Peyer's patch (tissue), 4 donors: Measurements from ENCODE around the gene GUSB.

Source experiments
- POLR2A ChIP-seq, 2 donors: fragments of 450-650 bp; IDR thresholded peaks; one replicate each; pipeline ENCODE4 v1.5.1; 2017; ENCODE audit warnings: antibody characterized with exemption in 2 of 2, mild to moderate bottlenecking in 2 of 2, moderate library complexity in 2 of 2
- TF ChIP-seq, protein P1 (sequence below), 6 experiments: fragments of 450-650 bp in 4 of 6; fragments of 200-600 bp in 2 of 6; sonication (generic) in 1 of 6; IDR thresholded peaks; one replicate each; pipeline ENCODE4 v1.5.1; 2017 to 2019; ENCODE audit warnings: antibody characterized with exemption in 6 of 6, mild to moderate bottlenecking in 3 of 6, moderate library complexity in 1 of 6

DNA sequence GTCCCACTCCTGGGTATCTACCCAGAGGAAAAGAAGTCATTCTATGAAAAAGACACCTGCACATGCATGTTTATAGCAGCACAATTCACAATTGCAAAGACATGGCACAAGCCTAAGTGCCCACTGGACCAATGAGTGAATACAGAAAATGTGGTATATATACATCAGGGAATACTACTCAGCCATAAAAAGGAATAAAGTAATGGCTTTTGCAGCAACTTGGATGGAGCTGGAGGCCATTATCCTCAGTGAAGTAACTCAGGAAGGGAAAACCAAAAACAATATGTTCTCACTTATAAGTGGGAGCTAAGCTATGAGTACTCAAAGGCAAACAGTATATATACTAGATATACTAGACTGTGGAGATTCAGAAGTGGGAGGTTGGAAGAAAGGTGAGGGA lies 55.4 kb downstream of the GUSB start:
- TF ChIP-seq, protein P1, sequence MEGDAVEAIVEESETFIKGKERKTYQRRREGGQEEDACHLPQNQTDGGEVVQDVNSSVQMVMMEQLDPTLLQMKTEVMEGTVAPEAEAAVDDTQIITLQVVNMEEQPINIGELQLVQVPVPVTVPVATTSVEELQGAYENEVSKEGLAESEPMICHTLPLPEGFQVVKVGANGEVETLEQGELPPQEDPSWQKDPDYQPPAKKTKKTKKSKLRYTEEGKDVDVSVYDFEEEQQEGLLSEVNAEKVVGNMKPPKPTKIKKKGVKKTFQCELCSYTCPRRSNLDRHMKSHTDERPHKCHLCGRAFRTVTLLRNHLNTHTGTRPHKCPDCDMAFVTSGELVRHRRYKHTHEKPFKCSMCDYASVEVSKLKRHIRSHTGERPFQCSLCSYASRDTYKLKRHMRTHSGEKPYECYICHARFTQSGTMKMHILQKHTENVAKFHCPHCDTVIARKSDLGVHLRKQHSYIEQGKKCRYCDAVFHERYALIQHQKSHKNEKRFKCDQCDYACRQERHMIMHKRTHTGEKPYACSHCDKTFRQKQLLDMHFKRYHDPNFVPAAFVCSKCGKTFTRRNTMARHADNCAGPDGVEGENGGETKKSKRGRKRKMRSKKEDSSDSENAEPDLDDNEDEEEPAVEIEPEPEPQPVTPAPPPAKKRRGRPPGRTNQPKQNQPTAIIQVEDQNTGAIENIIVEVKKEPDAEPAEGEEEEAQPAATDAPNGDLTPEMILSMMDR (IDR thresholded peaks at IDR 0.05), result no peak
- TF ChIP-seq POLR2A (IDR thresholded peaks at IDR 0.05), result no peak
